ENCODE results near the gene PDLIM4.

Gene PDLIM4

GRCh38 chr5:132275367-132276220 is 18.1 kb downstream of the PDLIM4 start:
- no peak for TF ChIP-seq CTCF (IDR thresholded peaks at IDR 0.05; ENCODE audit: low read length, missing control alignments)
- H3K4me3 ChIP-seq (replicated peaks; ENCODE audit: low read depth, low read length): no peak overlapping the region
- DNase-seq (ENCODE audit: low read depth): no peak

GRCh38 chr5:132277256-132277655 is 19.8 kb downstream of the PDLIM4 start:
- TF ChIP-seq CTCF (IDR thresholded peaks at IDR 0.05; ENCODE audit: low read length, missing control alignments): no peak
- no peak overlapping the region for H3K4me3 ChIP-seq (replicated peaks; ENCODE audit: low read depth, low read length)
- DNase-seq (ENCODE audit: low read depth): no peak

GRCh38 chr5:132277971-132278853 is 20.7 kb downstream of the PDLIM4 start:
- no peak for TF ChIP-seq CTCF (IDR thresholded peaks at IDR 0.05; ENCODE audit: low read length, missing control alignments)
- no peak for DNase-seq (ENCODE audit: low read depth)
- no peak overlapping the region for H3K4me3 ChIP-seq (replicated peaks; ENCODE audit: low read depth, low read length)

GRCh38 chr5:132279801-132280200 is 22.3 kb downstream of the PDLIM4 start:
- H3K4me3 ChIP-seq (replicated peaks; ENCODE audit: low read depth, low read length): no peak overlapping the region
- DNase-seq (ENCODE audit: low read depth): no peak
- no peak for TF ChIP-seq CTCF (IDR thresholded peaks at IDR 0.05; ENCODE audit: low read length, missing control alignments)

GRCh38 chr5:132280371-132281240 is 23.1 kb downstream of the PDLIM4 start:
- H3K4me3 ChIP-seq (replicated peaks; ENCODE audit: low read depth, low read length): no peak overlapping the region
- TF ChIP-seq CTCF (IDR thresholded peaks at IDR 0.05; ENCODE audit: low read length, missing control alignments): no peak
- DNase-seq (ENCODE audit: low read depth): no peak

GRCh38 chr5:132281856-132282614 is 24.5 kb downstream of the PDLIM4 start:
- TF ChIP-seq CTCF (IDR thresholded peaks at IDR 0.05; ENCODE audit: low read length, missing control alignments): no peak
- H3K4me3 ChIP-seq (replicated peaks; ENCODE audit: low read depth, low read length): no peak overlapping the region
- no peak for DNase-seq (ENCODE audit: low read depth)

Data from fibroblast of pulmonary artery (primary cell).